SU-DHL-6 (cell line): ENCODE data around the gene PAK2.

Experiments
- EZH2phosphoT487 ChIP-seq: fragments of 200-600 bp; sonication (generic), shearing (Covaris generic); conservative IDR thresholded peaks from 2 replicates; pipeline ENCODE4 v1.6.1; 2018; ENCODE audit warnings: mild to moderate bottlenecking, antibody characterized with exemption, low read length, moderate library complexity, mixed read lengths
- TF ChIP-seq, protein P1 (sequence below): fragments of 200-600 bp; sonication (generic); IDR thresholded peaks from one replicate; pipeline ENCODE4 v1.5.1; 2017; ENCODE audit warnings: antibody characterized with exemption, mild to moderate bottlenecking, low read length, moderate library complexity; ENCODE audit not compliant: insufficient read depth, poor library complexity, severe bottlenecking

- TF ChIP-seq, protein P1, sequence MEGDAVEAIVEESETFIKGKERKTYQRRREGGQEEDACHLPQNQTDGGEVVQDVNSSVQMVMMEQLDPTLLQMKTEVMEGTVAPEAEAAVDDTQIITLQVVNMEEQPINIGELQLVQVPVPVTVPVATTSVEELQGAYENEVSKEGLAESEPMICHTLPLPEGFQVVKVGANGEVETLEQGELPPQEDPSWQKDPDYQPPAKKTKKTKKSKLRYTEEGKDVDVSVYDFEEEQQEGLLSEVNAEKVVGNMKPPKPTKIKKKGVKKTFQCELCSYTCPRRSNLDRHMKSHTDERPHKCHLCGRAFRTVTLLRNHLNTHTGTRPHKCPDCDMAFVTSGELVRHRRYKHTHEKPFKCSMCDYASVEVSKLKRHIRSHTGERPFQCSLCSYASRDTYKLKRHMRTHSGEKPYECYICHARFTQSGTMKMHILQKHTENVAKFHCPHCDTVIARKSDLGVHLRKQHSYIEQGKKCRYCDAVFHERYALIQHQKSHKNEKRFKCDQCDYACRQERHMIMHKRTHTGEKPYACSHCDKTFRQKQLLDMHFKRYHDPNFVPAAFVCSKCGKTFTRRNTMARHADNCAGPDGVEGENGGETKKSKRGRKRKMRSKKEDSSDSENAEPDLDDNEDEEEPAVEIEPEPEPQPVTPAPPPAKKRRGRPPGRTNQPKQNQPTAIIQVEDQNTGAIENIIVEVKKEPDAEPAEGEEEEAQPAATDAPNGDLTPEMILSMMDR: no peak
- no peak for TF ChIP-seq EZH2phosphoT487
These were observed 51.0 kb downstream of the PAK2 start for GRCh38 chr3:196790636-196791035.
